Gastrocnemius medialis (tissue), 4 donors: Measurements from ENCODE around the gene HSPA12B.

Experiments
- POLR2A ChIP-seq, 2 donors: fragments of 450-650 bp; IDR thresholded peaks; one replicate each; pipeline ENCODE4 v1.6.1; 2017; ENCODE audit warnings: antibody characterized with exemption in 2 of 2, mild to moderate bottlenecking in 2 of 2, moderate library complexity in 2 of 2
- TF ChIP-seq, protein P1 (sequence below), 5 experiments: fragments of 450-650 bp in 3 of 5; fragments of 200-600 bp in 2 of 5; sonication (generic) in 2 of 5; IDR thresholded peaks in 4 of 5; conservative IDR thresholded peaks in 1 of 5; 1 replicate in 4 of 5; 2 replicates in 1 of 5; pipeline ENCODE4 v1.5.1; 2016 to 2019; ENCODE audit warnings: antibody characterized with exemption in 5 of 5, mild to moderate bottlenecking in 3 of 5, moderate library complexity in 3 of 5

- TF ChIP-seq, protein P1, sequence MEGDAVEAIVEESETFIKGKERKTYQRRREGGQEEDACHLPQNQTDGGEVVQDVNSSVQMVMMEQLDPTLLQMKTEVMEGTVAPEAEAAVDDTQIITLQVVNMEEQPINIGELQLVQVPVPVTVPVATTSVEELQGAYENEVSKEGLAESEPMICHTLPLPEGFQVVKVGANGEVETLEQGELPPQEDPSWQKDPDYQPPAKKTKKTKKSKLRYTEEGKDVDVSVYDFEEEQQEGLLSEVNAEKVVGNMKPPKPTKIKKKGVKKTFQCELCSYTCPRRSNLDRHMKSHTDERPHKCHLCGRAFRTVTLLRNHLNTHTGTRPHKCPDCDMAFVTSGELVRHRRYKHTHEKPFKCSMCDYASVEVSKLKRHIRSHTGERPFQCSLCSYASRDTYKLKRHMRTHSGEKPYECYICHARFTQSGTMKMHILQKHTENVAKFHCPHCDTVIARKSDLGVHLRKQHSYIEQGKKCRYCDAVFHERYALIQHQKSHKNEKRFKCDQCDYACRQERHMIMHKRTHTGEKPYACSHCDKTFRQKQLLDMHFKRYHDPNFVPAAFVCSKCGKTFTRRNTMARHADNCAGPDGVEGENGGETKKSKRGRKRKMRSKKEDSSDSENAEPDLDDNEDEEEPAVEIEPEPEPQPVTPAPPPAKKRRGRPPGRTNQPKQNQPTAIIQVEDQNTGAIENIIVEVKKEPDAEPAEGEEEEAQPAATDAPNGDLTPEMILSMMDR (IDR thresholded peaks at IDR 0.05 in 4 of 5, conservative IDR thresholded peaks at IDR 0.05 in 1 of 5): no peak
- TF ChIP-seq POLR2A (IDR thresholded peaks at IDR 0.05): no peak
These were observed 16.7 kb downstream of the HSPA12B start for GRCh38 chr20:3749087-3749688.
